SIG-M5 treated with dmso at 0.1 percent for 504 hours (cell line): ENCODE data around the gene TXN2.
"Not testable (repeated sequence)": the region's sequence is repeated elsewhere in the genome, so short reads cannot be mapped to it uniquely, and the experiment has no call there.

Experiments used
- DNase-seq: peaks from one replicate; lab custom pipeline; 2025; ENCODE audit not compliant: unreplicated experiment; lab: John Stamatoyannopoulos, UW

Gene TXN2

GRCh38 chr22:36456464-36456845 lies 25.0 kb downstream of the TXN2 start:
- DNase-seq = no peak

GRCh38 chr22:36455571-36456463 lies 25.6 kb downstream of the TXN2 start:
- no peak for DNase-seq

DNA sequence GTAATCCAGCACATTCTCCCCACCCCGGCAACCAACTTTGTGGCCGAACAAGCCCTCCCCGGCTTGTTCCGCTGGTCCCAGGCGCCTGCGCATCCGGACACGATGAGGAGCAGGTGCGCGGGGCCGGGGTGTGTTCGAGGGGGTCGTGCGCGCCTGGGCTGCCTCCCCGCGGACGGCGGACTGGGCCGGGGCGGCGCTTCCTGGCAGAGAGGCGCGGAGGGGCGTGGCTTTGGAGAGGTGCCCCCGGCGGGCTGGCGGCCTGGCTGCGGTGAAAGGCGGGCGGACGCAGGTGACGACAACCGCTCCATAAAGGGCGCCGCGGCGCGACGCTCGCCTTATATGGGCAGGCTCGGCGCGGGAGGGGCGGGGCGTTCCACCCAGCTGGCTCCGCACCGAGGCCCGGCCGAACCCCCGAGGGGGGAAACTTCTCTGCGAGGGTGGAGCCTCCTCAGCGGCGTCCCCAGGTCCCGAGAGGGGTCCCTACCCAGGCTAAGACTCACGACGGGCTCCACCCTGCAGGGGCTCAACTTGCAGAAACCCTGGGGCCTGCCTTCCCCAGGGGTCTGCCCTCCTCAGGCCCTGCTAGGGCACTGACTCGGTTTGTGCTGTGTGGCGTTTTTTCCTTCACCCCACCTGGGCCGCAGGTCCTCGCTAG lies 26.4 kb downstream of the TXN2 start:
- DNase-seq = peak; percentile 87

DNA sequence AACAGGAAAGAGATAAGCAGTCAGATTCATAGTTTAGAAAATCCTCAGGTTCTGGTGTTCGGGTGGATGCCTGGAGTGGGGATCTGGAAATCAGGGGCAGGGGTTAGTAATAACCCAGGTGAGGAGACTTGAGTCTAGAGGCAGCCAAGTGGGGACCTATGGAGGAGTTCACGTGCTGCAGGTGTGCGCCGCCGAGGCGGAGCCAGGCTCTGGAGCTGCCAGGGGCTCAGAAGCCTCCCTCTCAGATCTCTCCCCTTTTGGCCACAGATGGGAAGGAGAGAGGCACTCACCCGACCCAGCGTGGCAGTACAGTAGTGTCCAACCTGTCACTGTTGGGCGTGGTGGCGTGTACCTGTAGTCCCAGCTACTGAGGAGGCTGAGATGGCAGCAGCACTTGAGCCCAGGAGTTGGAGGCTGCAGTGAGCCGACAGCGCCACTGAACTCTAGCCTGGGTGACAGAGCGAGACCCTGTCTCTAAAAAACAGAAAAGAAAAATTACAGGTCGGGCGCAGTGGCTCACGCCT lies 27.5 kb downstream of the TXN2 start:
- DNase-seq = no peak

GRCh38 chr22:36452978-36453607 lies 28.3 kb downstream of the TXN2 start:
- DNase-seq = not testable (repeated sequence)

- DNase-seq = no peak
These were observed 29.0 kb downstream of the TXN2 start for GRCh38 chr22:36452250-36452977.

DNA sequence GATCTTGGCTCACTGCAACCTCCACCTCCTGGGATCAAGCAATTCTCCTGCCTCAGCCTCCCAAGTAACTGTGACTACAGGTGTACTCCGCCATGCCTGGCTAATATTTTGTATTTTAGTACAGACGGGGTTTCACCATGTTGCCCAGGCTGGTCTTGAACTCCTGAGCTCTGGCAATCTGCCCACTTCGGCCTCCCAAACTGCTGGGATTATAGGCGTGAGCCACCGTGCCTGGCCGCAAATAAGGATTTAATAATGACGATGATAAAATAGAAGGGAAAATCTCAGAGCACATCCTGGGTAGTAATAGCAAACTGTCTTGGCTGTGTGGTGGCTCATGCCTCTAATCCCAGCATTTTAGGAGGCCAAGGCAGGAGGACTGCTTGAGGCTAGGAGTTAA lies 30.5 kb downstream of the TXN2 start:
- DNase-seq = not testable (repeated sequence)

DNA sequence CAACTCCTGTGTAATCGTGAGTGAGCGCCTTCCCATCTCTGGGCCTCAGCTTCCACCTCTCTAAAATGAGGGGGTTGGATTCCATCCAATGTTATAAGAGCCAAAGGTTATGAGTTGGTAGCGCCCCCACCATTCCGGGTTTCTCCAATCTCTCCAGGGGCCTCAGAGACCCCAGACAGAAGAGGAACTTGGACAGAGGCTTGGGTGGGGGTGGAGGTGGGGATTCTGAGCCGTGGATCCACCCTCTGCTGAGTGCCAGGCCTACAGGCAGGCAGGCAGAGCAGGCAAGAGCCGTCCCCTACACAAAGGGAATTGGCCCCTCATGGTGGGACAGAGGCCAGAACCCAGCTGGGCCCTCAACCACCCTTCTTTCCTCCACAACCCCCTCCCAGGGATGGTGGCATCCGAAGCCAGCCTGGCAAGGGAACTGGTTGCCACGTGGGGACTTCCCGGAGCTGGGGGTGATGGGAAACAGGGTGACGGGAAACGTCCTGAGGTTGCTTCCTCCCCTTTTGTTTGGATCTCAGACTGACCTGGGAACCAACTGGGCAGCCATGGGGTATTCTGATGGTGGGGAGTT lies 31.8 kb downstream of the TXN2 start:
- DNase-seq = no peak

DNA sequence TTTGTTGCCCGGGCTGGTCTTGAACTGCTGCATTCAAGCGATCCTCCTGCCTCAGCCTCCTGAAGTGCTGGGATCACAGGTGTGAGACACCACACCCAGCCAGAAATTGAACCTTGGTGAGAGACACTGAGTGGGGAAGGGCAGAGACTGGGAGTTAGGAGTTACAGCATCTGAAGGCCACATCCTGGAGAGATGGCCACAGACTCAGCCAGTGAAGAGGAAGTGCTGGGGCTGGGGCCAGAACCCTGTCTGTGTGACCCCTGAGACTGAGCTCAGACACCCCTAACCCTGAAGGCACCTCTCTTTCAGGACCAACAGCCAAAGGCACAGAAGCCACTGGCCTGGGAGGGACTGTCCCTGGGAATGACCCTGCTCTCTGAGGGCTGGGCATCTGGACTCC lies 33.8 kb downstream of the TXN2 start:
- peak; percentile 50 for DNase-seq

GRCh38 chr22:36445158-36445668 lies 36.2 kb downstream of the TXN2 start:
- no peak for DNase-seq

DNA sequence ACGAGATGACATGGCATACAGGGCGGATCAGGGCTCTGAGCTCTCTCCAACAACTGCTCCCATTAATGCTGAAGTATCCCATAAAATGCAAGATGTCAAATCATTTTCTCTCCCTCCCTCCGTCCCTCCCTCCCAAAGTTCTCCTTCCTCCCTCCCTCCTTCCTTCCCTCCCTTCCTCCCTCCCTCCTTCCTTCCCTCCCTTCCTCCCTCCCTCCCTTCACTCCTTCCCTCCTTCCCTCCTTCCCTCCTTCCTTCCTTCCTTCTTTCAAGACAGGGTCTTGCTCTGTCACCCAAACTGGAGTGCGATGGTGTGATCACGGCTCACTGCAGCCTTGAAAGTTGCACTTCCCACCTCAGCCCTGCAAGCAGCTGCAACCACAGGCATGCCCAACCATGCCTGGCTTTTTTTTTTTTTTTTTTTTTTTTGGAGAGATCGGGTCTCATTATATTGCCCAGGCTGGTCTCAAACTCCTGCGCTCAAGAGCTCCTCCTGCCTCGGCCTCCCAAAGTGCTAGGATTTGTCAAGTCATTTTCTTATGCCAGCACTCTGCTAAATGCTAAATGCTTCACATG lies 38.2 kb downstream of the TXN2 start:
- DNase-seq = no peak

GRCh38 chr22:36442506-36443197 lies 38.8 kb downstream of the TXN2 start:
- no peak for DNase-seq

DNA sequence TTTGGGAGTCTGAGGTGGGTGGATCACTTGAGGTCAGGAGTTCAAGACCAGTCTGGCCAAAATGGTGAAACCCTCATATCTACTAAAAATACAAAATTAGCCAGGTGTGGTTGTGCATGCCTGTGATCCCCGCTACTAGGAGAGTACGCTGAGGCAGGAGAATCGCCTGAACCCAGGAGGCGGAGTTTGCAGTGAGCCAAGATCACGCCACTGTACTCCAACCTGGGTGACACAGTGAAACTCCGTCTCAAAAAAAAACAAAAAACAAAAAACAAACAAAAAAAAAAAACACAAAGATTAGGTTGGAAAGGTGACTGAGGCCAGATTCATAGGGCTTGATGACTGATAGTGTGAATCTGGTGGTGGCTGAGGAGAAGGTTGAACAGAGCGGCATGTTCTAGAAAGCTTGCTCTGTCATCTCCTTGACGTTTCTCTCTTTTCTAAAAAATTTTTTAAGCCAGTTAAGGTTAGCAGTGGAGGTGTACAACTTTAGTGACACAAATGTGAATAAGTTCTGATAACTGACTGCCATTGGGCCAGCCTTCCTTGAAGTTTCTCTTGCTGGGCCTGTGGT lies 40.9 kb downstream of the TXN2 start:
- DNase-seq = no peak

GRCh38 chr22:36439481-36440271 lies 41.8 kb downstream of the TXN2 start:
- no peak for DNase-seq

- DNase-seq = peak; percentile 74
These were observed 45.7 kb downstream of the TXN2 start for GRCh38 chr22:36435516-36436415.

DNA sequence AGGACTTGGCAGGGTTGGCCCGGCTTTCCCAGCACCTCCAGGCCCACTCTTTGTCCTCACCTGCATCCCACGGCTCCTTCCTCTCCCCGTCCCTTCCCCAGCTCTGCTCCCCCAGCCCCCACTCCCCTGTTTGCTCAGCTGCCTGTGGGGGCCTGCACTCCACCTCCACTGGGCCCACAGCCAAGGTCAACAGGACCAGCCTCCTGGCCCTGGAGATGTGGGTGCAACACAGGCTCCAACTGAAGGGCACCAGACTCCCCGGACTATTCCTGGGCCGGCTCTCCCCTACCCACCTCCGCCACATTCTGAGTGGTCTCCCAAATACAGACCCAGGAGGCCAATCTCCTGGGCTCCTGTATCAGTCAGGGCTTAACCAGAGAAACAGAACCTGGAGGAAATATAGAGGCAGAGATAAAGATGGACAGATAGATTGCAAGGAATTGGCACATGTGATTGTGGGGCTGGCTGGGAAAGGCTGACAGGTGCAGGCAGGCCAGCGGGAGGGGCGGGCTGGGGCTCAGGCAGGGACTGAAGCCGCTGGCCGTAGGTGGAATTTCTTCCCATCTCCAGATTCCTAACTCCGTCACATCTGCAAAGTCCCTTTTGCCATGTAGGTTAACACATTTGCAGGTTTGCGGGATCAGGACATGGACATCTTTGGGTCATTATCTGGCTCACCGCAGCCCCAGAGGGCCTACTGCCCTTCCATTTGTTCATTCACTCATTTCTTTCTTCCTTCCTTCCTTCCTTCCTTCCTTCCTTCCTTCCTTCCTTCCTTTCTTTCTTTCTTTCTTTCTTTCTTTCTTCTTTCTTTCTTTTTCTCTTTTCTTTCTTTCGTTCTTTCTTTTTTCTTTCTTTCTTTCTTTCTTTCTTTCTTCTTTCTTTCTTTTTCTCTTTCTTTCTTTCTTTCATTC lies 47.9 kb downstream of the TXN2 start:
- DNase-seq = no peak
